HL-60/S4 (cell line): ENCODE data around the gene PDE3A.
"Not testable (repeated sequence)": the region's sequence is repeated elsewhere in the genome, so short reads cannot be mapped to it uniquely, and the experiment has no call there.

Source experiments
- in situ Hi-C: fragments of 300-500 bp; cut with MboI; formaldehyde crosslinking; loops from 2 replicates; pipeline ENCODE4 v1.14.3; 2022; ENCODE audit warnings: low sequenced_read_pairs

The PDE3A gene

DNA sequence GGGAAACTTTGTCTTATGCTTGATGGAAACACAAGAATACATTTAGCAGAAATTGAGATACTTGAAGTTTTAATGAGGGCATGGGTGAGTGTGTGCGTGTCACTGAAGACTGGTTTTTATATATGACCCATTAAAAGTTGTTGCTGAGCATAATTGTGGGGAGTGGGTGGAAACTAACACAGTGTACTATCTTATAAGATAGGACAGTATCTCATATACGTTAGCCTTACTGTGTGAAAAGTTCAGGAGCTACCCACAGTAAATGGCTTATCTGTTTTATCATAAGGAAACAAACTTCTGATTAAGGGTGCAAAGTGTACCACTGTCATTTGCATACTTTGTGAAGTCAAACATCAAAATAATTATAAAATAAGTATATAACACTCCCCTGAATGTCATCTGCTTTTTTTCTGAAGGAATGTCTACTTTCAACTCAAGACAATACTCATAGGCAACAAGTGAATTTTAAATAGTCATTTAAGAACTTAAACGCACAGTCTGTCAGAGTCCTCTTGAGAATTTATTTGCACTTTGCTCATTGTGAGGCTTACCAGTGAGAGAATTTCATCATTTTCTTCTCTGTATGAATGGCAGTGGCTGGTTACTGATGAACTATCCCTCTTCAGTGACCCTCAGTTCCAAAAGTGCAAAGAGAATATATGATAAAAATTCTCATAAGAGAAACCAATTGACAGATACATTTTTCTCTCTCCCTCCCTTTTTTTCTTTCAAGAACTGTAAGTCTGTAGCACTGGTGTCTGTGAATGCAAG is 4.2 kb downstream of the PDE3A start:
- in situ Hi-C loops, result no loop called here

DNA sequence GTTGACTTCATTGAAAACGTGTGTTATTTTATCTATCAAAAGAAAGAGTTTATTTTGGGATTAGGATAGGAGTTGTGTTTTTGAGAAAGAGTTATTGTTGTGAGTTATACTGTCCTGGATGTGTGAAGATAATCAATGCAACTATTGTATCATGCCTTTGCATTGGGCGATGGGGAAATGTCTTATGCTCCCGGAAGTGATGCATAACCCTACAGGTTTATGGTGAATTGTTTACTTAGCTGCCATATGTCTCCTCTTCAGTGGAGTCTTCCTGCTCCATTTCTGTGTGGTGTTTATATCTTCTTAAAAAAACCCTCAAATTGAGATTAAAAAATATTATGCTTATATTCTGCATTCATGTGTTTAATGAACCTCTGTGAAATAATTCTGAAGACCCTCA is 6.5 kb downstream of the PDE3A start:
- in situ Hi-C loops, result no loop called here

DNA sequence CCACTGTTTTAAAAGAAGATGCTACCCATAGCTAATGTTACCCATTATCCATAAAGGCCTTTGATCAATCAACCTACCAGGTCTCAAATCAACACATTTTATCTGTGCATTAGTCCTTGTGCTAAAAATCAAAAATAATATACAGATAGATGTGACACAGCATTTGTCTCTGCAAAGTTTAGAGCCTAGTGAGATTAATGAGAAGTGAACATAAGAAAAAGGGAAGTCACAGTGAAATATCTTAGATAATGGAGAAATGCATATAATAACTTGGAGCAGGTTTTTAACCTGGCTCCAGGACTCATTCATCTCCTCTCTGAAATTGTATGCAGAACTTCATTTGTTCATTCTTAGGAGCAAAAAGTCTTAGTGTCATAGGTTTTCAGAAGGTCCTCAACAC is 7.2 kb downstream of the PDE3A start:
- in situ Hi-C loops, result no loop called here

DNA sequence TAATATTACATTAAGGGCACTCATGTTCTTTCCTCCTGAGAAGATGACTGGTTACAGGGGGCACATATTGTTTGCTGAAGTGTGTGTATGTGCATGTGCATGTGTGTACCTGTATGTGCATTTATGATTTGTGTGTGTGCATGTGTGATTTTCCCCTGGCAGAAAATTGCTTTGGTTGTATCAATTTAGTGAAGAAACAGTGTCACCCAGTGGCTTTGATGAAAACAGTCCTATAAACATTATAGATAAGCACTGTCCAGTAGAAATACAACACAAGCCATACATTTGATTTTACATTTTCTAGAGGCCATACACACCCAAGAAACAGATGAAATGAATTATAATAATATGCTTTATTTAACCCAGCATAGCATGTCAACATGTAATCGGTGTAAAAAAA is 8.6 kb downstream of the PDE3A start:
- in situ Hi-C loops, result no loop called here

DNA sequence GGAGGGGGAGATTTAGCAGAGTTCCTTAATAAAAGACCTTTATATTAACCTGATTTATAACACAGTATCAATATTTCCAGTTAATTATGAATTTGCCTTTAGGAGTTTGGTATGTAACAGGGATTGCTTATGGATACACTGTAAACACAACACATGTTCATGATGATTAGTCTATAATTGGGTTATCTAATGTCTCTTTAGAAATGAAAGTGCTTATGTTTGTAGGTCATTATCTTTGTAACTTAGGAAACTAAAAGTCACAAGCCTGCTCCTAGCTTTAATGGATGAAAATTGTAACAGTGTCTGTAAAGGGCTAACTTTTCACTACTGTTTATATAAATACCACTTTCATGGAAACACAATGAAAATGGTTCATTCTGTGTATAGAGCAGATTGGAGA is 9.4 kb downstream of the PDE3A start:
- in situ Hi-C loops, result no loop called here

GRCh38 chr12:20382117-20382516 is 13.8 kb downstream of the PDE3A start:
- in situ Hi-C loops, result no loop called here

DNA sequence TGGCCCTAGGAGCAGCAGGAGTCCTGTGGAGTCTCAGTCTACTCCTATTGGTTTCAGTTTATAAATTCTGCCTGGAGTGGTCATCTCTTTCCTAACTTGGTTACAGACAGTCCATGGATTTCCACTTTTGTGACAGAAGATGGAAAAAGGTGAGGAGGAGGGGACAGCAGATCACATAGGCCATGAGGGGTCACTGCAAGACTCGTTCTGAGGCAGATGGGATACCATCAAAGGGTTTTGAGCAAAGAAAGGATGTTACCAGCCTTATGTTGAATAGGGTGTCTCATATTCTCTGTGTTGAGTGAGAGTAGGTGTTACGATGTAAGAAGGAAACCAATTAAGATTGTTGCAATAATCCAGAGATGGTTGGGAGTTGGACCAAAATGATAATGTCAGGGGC is 15.3 kb downstream of the PDE3A start:
- in situ Hi-C loops, result no loop called here

GRCh38 chr12:20384836-20385235 is 16.5 kb downstream of the PDE3A start:
- in situ Hi-C loops, result not testable (repeated sequence)

GRCh38 chr12:20390846-20391245 is 22.5 kb downstream of the PDE3A start:
- in situ Hi-C loops, result no loop called here

DNA sequence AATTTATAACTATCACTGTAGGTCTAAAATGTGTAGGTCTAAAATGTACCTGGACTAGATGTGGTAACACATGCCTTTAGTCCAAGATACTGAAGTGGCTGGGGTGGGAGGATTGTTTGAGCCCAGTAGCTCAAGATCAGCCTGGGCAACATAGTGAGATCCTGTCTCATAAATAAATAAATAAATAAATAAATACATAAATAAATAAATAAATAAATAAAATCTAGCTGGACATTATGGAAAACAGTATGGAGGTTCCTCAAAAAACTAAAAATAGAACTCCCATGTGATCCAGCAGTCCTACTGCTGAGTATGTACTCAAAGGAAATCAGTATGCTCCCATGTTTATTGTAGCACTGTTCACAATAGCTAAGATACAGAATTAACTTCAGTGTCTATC is 24.0 kb downstream of the PDE3A start:
- in situ Hi-C loops, result no loop called here

DNA sequence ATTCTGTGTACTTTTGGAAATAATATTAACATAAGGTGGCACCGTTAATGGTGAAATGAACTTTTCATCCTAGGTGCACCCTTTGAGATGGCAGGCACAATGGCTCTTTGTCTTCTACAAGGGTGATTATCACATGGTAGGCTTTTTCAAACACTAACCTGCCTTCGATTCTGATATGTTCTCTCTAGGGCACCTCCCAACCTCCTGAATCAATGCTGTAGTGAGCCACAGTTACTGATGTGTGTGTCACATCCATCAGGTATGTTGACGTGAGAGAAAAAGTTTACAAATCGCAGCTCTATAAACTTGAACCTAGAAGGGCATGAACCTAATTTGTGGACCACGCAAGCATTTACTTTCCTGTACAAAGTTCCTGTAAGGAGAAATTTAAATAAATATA is 25.4 kb downstream of the PDE3A start:
- in situ Hi-C loops, result no loop called here

DNA sequence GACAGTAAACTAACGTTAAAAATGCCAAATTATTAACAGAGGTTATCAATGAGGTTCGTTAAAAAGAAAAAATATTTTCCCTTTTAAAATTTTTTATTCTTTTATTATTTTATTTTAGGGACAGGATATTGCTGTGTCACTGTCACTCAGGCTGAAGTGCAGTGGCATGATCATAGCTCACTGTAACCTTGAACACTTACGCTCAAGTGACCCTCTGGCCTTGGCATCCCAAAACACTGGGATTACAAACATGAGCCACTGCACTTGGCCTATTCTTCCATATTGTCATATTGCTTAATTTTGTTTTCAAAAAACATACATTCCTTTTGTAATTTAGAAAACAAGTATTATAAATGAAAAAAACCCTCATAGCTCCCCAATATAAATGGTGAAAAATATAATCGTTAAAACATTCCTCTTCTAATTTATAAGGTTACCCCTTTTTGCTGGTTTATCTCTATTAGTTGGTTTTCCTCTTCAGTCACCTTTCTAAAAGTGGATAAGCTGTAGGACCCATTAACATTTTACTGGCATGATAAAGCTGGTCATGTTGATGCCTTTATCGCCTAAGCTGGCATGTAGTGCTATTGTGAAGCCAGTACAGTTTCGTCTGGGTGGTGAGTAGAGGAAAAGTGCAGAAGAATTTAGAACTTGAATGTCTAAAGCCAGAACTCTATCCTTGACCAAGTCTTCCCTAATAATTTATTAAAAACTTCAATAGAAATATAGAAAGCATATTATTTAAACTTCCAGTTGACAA is 27.6 kb downstream of the PDE3A start:
- in situ Hi-C loops, result no loop called here

DNA sequence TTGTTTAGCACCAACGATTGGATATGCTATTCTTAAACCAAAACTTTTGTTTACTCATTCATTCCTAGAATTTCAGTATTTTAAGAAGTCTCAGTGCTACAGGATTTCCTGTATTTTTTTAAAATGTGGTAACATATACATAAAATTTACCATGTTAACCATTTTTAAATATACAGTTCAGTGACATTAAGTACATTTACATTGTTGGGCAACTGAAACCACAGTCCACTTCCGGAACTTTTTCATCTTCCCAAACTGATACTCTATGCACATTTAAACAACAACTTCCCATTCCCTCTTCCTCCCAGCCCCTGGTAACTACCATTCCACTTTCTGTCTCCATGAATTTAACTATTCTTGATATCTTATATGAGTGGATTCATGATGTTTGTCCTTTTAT is 30.3 kb downstream of the PDE3A start:
- in situ Hi-C loops, result no loop called here

DNA sequence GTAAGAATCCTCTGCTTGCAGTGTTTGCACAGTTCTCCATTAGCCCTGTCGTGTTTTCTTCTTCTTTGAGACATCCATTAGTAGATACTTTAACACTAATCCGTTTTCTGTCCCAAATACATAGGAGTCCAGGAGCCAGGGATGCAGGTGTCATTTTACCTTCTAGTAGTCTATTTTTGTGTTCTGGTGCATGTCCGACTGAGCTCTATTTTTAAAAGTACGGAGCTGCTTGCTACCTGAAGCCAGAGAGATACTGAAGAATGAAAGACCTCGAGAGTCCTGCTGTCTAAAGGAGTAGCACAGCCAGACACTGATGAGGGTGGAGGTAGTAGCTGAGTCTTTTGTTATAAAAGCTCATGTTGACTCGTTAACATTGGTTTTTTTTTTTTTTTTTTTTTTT is 31.7 kb downstream of the PDE3A start:
- in situ Hi-C loops, result no loop called here

DNA sequence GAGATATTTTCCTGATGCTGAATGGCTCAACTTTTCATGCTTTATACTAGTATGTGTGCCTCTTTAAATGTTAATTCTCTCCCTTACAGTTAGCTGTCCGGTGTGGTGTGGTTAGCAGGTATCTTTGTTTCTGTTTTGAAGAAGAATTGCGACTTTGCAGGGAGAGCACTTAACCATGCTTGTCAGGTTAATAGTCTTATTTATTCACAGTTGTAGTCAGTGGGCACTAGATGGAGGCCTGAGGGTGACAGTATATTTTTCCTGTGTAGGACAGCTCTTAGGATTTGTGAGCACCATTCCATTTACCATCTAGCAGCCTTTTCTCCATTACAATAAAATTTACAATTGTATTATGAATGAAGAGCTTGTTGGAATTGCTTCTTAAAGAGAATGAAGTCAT is 34.9 kb downstream of the PDE3A start:
- in situ Hi-C loops, result no loop called here

DNA sequence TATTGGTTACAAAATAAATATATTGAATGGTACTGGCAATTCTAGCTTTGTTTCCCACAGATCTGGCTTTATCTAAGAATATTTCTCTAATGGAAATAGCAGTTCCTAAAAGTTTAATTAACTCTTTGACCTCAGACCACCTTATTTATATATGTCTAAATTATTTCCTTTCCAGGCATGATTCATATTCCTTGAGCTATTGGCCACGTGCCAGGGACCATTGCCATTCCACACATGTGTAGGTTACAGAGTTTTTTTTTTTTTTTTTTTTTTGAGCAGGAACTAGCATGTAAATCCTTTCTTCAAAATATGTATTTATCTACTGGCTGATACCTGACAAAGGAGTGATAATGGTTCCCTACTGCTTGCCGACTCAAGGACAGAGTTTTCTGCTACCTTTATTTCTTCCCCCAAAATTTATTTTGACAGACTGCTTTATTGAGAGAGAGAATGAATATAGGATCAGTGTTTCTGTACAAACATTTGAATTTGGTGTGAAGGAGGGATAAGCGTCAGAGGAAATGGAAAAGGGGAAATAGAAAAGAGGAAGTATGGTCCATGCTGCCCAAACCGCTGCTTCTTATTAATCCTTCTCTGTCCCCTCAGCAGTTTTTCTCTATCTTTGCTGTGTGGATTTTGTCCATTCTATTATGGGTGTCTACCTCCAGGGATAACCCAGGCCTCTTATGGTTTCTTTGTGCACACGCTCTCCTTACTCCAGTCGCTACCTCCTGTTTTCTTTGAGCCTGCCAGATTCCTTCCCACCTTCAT is 36.4 kb downstream of the PDE3A start:
- in situ Hi-C loops, result no loop called here

- in situ Hi-C loops, result no loop called here
These were observed 41.5 kb downstream of the PDE3A start for GRCh38 chr12:20409607-20410377.

- in situ Hi-C loops, result no loop called here
These were observed 42.4 kb downstream of the PDE3A start for GRCh38 chr12:20410734-20411133.

GRCh38 chr12:20411345-20411744 is 43.0 kb downstream of the PDE3A start:
- in situ Hi-C loops, result no loop called here

DNA sequence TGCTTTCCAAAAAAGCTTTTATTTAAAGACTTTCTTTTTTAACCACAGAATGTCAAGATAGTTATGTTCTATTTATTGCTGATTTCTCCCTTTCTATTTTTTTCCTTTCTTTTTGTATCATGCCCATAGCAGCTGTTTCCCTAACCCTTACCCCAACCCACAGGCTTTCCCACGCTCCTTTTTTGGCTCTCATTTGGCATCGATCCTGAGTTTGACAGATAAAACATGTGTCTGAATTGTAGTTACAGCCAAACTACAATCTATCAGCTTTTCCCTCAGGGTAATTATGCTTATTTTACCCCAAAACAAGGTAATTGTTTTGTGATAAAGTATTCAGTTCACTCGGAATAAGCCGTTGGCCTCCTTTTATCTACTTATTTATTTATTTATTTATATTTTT is 46.7 kb downstream of the PDE3A start:
- in situ Hi-C loops, result no loop called here

DNA sequence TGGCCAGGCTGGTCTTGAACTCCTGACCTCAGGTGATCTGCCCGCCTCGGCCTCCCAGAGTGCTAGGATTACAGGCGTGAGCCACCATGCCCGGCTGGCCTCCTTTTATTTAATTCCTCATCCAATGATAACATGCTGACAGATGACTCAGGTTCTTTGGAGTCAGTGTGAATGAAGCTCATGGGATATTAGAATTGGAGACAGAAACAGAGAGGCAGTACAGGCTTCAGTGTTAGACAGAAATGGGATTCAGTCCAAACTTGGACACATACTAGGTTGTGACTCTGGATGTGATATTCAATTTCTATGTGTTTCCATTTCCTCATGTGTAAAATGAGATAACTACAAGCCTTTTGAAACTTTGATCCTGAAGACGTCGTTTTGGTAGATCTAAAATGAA is 47.3 kb downstream of the PDE3A start:
- in situ Hi-C loops, result no loop called here
